T-helper 1 cell treated with Interleukin-12 subunit alpha and Interleukin-12 subunit beta and Interleukin-4 antibody, amounts not matched to agents 30 μg/mL and 1 μg/mL, for 36 hours (primary cell): ENCODE results near the gene LRRC4C.
"Not testable (repeated sequence)": the region's sequence is repeated elsewhere in the genome, so short reads cannot be mapped to it uniquely, and the experiment has no call there.

Experiments
- H3K27ac Mint-ChIP-seq: one replicate; pipeline ENCODE4 v1.8.0; 2021; ENCODE audit warnings: mild to moderate bottlenecking, mixed read lengths
- H3K27me3 Mint-ChIP-seq: one replicate; pipeline ENCODE4 v1.8.0; 2021; ENCODE audit warnings: low read depth, mixed read lengths
- H3K36me3 Mint-ChIP-seq: one replicate; pipeline ENCODE4 v1.8.0; 2021; ENCODE audit warnings: low read depth, mixed read lengths
- H3K4me1 Mint-ChIP-seq: one replicate; pipeline ENCODE4 v1.8.0; 2021; ENCODE audit warnings: low read depth, mixed read lengths
- H3K4me3 Mint-ChIP-seq: one replicate; pipeline ENCODE4 v1.8.0; 2021; ENCODE audit warnings: mild to moderate bottlenecking, moderate library complexity, mixed read lengths
- H3K9me3 Mint-ChIP-seq: one replicate; pipeline ENCODE4 v1.8.0; 2021; ENCODE audit warnings: mixed read lengths

Gene LRRC4C

DNA sequence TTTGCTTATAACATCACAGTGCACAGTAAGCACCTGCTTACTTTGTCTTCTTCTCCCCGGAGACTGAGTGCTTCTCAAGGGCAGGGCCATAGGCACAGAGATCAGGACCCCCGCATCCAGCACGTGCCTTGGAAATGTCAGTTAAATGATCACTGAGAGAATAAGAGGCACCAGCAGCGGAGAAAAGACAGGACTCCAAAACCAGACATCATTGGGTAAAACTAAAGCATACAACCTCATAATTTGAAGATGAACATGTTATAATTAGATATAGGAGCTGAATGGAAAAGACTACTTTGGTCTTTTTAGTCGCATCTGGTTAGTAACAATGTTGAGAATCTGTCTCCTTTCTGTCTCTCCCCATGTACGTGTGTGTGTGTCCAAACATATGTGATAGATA is 1279.9 kb downstream of the LRRC4C start:
- Mint-ChIP-seq H3K27ac (no peak overlapping the region), H3K9me3 (peaks cover 14% of the 10 kb centered on the region), H3K36me3 (no peaks in the 10 kb centered on the region), H3K27me3 (no peaks in the 10 kb centered on the region), H3K4me3 (no peak overlapping the region), H3K4me1 (no peaks in the 10 kb centered on the region)

DNA sequence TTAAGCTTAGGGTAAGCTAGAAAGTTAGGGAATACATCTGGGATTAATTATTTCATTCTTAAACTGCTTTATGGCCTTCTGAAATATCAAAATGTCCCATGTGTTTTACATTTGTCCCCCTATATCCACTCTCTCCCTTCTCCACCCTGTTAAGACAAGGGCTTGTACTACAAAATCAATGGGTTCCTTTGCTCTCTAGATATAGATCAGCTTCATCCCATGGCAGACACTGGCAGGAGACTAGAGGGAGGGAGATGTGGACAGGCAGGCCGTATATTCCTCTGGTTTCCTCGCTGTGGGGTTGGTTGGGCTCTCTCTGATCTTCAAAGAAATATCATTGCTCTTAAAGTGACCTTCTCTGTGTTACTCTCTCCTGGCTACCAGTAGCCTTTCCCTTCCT is 1281.0 kb downstream of the LRRC4C start:
- no peaks in the 10 kb centered on the region for H3K36me3 Mint-ChIP-seq
- H3K27ac Mint-ChIP-seq = no peak overlapping the region

DNA sequence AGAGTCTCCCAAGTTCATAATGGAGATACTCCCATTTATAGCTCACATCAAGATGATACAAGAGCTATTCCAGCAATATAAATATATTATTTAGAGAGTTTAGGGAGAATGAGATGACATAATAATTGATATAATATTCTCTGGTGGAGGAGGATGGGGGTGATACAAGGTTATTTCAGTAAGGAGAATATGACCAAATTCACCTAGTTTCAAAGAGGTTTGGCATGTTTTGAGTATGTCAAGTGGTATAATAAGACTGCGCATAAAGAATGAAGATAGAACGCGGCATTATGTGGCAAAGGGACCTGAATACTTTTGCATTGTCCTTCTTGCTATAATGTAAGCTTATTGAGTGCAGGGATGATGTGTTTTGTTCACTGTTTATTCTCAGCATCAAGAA is 1283.5 kb downstream of the LRRC4C start:
- H3K27ac Mint-ChIP-seq = no peak overlapping the region
- no peaks in the 10 kb centered on the region for H3K36me3 Mint-ChIP-seq
- H3K4me3 Mint-ChIP-seq = no peak overlapping the region
- H3K9me3 Mint-ChIP-seq = peaks cover 21% of the 10 kb centered on the region
- no peaks in the 10 kb centered on the region for H3K4me1 Mint-ChIP-seq
- no peaks in the 10 kb centered on the region for H3K27me3 Mint-ChIP-seq

More for the DNA sequence above, 1281.0 kb downstream of the LRRC4C start:
- Mint-ChIP-seq H3K27me3 (no peaks in the 10 kb centered on the region), H3K4me1 (no peaks in the 10 kb centered on the region), H3K4me3 (no peak overlapping the region), H3K9me3 (peaks cover 17% of the 10 kb centered on the region)

DNA sequence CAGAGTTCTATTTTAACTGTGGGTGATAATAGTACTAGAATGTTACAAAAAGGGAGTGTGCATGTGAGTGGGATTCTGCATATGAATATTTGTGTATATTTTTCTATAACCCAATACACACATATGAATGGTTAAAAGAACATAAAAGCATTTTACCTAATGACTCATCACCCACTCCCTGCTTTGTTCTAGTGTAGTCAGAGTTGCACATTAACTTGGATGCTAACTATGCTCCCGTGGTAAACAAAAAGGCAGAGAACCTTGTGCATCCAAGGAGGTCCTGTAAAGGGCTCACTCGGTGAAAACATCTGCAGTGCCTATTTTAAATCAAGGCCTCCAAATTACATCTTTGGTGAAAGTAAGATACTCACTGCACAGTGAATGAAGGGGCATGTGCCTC is 1289.4 kb downstream of the LRRC4C start:
- H3K4me3 Mint-ChIP-seq = no peak overlapping the region
- peaks cover 17% of the 10 kb centered on the region for H3K9me3 Mint-ChIP-seq
- H3K27me3 Mint-ChIP-seq = no peaks in the 10 kb centered on the region
- no peak overlapping the region for H3K27ac Mint-ChIP-seq
- H3K36me3 Mint-ChIP-seq = no peaks in the 10 kb centered on the region
- H3K4me1 Mint-ChIP-seq = no peaks in the 10 kb centered on the region

DNA sequence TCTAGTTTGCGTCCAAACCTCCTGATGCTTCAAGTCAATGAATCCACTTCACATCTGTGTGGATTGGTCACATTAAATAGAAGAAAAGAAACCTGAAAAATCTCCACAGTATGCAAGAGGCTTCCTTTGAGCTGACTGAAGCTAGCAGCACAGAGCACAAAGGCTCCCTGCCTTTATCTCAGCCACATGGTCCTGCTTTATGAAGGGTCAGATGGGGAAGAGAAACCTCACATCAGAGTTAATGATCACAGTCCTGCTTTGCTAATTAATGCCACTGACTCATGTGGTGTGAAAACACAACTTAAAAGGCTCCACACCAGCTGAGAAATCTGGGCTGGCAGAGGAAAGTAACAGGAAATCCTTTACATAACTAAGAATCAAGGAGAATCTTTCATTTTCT is 1291.0 kb downstream of the LRRC4C start:
- peaks cover 12% of the 10 kb centered on the region for H3K9me3 Mint-ChIP-seq
- no peak overlapping the region for H3K4me3 Mint-ChIP-seq
- no peaks in the 10 kb centered on the region for H3K36me3 Mint-ChIP-seq
- H3K4me1 Mint-ChIP-seq = no peaks in the 10 kb centered on the region
- H3K27ac Mint-ChIP-seq = no peak overlapping the region
- no peaks in the 10 kb centered on the region for H3K27me3 Mint-ChIP-seq

DNA sequence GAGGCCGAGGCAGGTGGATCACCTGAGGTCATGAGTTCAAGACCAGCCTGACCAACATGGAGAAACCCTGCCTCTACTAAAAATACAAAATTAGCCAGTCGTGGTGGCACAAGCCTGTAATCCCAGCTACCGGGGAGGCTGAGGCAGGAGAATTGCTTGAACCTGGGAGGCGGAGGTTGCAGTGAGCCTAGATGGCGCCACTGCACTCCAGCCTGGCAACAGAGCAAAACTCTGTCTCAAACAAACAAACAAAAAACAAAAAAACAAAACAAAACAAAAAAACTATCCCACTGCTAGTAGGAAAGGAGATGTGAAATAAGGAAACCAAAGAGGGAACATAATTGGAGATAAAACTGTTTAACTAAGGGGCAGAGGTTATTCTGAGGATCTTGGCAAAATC is 1291.6 kb downstream of the LRRC4C start:
- not testable (repeated sequence) for H3K27ac Mint-ChIP-seq, H3K4me1 Mint-ChIP-seq, H3K27me3 Mint-ChIP-seq, H3K36me3 Mint-ChIP-seq, H3K4me3 Mint-ChIP-seq
- H3K9me3 Mint-ChIP-seq = peaks cover 12% of the 10 kb centered on the region

DNA sequence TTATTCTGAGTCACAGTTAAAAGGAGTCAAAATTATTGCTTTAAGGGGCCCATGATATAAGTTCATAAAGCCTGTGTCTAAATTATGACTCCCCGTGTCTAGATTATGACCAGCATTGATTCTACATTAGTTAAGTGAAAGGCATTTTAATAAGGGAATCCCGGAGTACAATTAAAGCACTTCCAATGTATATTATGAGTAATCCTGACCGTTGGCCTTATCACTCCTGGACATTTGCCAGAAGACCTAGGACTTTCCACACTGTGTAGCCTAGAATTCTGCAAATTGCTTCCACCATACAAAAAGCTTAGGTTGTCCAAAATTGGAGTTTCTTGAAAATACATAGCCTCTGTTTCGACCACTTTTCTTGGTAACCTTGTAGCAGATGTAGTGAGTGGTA is 1292.6 kb downstream of the LRRC4C start:
- Mint-ChIP-seq H3K4me3 (no peak overlapping the region), H3K36me3 (no peaks in the 10 kb centered on the region), H3K4me1 (no peaks in the 10 kb centered on the region), H3K9me3 (peaks cover 7% of the 10 kb centered on the region), H3K27me3 (no peaks in the 10 kb centered on the region), H3K27ac (no peak overlapping the region)

DNA sequence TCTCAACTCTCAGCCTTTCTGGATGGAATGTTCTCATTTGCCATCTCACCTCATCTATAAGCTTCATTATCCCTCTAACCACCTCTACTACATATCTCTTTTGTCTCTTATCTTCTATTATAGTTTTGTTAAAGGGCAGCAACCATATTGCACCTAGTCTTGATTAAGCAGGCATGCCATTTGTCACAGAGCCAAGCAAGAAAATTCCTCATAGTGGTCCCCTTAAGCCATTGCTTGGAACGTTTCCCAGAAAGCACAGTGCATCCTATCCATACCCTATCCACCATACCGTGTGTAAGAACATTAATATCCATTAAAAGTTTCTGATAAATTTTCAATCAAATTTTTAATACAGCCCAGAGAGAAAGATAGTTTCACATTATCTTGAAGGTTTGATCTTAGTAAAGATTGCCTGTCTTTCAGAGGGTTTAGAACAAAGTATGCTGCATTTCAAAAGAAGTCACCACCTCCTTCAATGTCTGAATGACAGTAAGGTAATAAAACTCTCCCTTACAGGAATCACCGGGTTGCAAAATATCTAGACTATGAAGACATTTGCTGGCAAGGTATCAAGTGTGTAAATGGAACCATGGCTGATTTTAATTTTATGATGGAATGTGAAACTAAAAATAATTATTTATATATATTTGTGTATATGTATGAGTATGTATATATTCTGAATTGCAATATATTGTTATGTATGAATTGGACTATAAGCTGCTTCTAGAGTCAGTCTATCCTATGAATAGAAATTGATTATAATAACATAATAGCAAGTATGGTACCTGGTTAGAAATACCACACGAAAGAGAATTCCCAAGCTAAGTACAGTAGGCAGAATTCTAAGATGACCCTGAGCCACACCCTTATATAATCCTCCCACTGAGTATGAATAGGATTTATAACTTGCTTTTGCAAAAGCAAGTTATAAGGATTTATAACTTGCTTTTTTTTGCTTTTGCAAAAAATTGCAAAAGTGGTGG is 1296.3 kb downstream of the LRRC4C start:
- no peaks in the 10 kb centered on the region for H3K27me3 Mint-ChIP-seq
- H3K9me3 Mint-ChIP-seq = peaks cover 4% of the 10 kb centered on the region
- no peaks in the 10 kb centered on the region for H3K36me3 Mint-ChIP-seq
- H3K4me1 Mint-ChIP-seq = no peaks in the 10 kb centered on the region
- H3K4me3 Mint-ChIP-seq = no peak overlapping the region
- H3K27ac Mint-ChIP-seq = no peak overlapping the region

DNA sequence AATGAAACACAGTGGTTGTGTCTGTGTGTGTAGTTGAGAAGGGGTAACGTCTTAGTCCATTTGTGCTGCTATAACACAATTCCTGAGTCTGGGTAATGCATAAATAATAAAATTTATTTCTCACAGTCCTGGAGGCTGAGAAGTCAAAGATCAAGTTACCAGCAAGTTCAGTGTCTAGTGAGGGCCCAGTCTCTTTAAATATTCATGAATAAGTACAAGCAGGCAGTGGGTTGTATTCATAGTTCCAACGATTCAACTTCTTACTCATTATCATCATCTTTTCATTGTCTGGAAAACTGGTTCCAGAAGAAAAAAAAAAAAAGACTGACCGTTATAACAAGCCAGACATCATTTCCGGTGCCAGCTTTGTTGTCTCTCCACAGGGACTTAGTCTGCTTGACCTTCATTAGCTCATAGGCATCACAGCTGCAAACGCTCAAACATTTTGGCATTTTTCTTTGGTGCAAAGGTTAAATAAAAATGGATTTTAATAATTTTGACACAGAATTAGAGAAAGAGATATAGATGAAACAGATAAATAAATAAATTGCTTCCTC is 1297.5 kb downstream of the LRRC4C start:
- H3K36me3 Mint-ChIP-seq = no peaks in the 10 kb centered on the region
- H3K27ac Mint-ChIP-seq = no peak overlapping the region
- peaks cover 14% of the 10 kb centered on the region for H3K9me3 Mint-ChIP-seq
- H3K4me3 Mint-ChIP-seq = no peak overlapping the region
- no peaks in the 10 kb centered on the region for H3K27me3 Mint-ChIP-seq
- no peaks in the 10 kb centered on the region for H3K4me1 Mint-ChIP-seq

DNA sequence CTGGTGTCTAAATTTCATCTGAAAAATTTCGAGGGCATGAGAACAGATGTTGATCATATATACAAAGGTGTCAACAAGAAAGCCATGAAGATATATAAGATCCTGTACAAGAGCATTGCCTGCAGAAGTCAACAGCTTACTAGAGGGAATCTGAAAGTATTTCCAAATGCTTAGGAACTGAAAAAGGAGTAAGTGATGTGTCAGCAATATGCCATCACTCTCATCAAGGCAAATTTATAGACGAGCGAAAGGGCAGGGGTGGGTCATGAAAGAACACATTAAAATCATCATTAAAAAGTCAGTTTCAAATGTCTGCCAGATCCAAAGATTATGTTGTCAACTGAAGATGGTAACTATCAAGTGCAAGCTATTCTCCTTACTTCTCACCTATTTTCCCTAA is 1299.0 kb downstream of the LRRC4C start:
- no peaks in the 10 kb centered on the region for H3K4me1 Mint-ChIP-seq
- no peaks in the 10 kb centered on the region for H3K36me3 Mint-ChIP-seq
- H3K27ac Mint-ChIP-seq = no peak overlapping the region
- peaks cover 27% of the 10 kb centered on the region for H3K9me3 Mint-ChIP-seq
- H3K4me3 Mint-ChIP-seq = no peak overlapping the region
- no peaks in the 10 kb centered on the region for H3K27me3 Mint-ChIP-seq

DNA sequence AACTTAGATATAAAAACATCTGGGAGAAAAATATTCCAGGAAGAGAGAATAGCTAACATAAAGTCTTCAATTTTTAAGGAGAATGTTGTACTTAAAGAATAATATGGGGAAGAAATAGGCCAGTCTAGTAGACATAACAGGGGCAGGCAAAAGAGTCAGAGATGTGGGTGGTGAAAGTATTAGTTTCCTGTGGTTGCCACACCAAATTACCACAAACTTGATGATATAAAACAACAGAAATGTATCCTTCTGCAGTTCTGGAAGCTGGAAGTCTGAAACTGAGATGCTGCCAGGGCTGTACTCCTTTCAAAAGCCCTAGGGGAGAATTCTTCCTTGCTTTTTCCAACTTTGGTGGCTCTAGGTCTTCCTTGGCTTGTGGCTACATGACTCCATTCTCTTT is 1309.7 kb downstream of the LRRC4C start:
- H3K4me3 Mint-ChIP-seq = no peak overlapping the region
- H3K36me3 Mint-ChIP-seq = no peaks in the 10 kb centered on the region
- H3K27me3 Mint-ChIP-seq = no peaks in the 10 kb centered on the region
- H3K27ac Mint-ChIP-seq = no peak overlapping the region
- H3K4me1 Mint-ChIP-seq = no peaks in the 10 kb centered on the region
- peaks cover 26% of the 10 kb centered on the region for H3K9me3 Mint-ChIP-seq

DNA sequence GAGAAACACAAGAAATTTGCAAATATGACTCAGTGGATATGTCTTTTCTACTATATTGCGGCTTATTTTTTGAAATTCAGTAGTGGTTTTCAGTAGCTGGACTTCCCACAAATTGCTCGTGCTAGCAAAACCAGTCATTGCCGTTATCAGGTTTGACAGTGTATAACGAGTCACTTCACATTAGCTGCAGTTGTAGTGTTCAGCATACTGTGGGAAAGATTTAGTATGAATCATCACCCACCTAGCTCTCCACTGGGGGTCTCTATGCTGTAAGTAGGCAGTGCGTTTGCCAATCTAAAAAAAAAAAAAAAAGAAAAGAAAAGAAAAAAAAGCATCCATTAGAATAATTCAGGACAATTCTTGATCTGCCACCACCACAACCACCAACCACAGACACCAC is 1318.9 kb downstream of the LRRC4C start:
- Mint-ChIP-seq H3K4me3 (no peak overlapping the region), H3K36me3 (no peaks in the 10 kb centered on the region), H3K27me3 (no peaks in the 10 kb centered on the region), H3K27ac (no peak overlapping the region), H3K4me1 (no peaks in the 10 kb centered on the region), H3K9me3 (peaks cover 16% of the 10 kb centered on the region)

DNA sequence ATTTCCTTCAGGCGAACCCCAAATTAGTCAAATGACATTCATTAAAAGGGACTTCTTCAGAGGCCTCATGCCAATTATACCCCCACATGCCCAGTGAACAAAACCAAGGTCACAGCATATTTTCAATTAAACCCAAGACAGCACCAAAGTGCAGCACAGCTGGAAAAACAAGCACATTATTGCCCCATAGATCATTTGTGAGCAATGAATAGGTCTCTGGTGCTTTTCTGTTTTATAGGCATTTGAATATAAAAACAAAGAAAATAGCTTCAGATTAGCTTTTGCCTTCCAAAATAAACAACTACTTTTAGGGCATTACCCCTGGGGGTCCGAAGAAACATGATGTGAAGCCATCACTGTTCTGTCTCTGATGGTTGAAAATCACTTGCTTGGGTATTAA is 1319.9 kb downstream of the LRRC4C start:
- H3K4me3 Mint-ChIP-seq = no peak overlapping the region
- no peaks in the 10 kb centered on the region for H3K36me3 Mint-ChIP-seq
- peaks cover 16% of the 10 kb centered on the region for H3K9me3 Mint-ChIP-seq
- no peaks in the 10 kb centered on the region for H3K27me3 Mint-ChIP-seq
- H3K27ac Mint-ChIP-seq = no peak overlapping the region
- no peaks in the 10 kb centered on the region for H3K4me1 Mint-ChIP-seq

DNA sequence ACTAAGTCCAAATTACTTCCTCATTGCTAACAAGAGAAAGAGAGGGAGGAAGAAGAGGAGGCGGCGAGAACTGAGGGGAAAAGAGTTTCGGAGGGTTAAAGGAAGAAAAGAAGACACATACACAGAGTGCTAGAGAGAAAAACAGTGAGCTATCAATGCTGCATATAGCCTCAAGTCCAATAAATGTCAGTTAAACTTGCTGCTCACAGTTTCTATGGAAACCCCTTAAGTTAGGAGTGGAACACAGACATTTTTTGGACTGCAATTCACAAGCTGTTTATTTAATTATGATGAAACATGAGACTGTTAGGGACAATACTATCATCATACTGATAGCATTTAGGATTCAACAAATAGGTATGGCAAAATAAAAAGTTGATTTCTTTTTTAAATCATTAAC is 1320.4 kb downstream of the LRRC4C start:
- Mint-ChIP-seq H3K4me1 (no peaks in the 10 kb centered on the region), H3K36me3 (no peaks in the 10 kb centered on the region), H3K27me3 (no peaks in the 10 kb centered on the region), H3K4me3 (no peak overlapping the region), H3K9me3 (peaks cover 19% of the 10 kb centered on the region), H3K27ac (no peak overlapping the region)

DNA sequence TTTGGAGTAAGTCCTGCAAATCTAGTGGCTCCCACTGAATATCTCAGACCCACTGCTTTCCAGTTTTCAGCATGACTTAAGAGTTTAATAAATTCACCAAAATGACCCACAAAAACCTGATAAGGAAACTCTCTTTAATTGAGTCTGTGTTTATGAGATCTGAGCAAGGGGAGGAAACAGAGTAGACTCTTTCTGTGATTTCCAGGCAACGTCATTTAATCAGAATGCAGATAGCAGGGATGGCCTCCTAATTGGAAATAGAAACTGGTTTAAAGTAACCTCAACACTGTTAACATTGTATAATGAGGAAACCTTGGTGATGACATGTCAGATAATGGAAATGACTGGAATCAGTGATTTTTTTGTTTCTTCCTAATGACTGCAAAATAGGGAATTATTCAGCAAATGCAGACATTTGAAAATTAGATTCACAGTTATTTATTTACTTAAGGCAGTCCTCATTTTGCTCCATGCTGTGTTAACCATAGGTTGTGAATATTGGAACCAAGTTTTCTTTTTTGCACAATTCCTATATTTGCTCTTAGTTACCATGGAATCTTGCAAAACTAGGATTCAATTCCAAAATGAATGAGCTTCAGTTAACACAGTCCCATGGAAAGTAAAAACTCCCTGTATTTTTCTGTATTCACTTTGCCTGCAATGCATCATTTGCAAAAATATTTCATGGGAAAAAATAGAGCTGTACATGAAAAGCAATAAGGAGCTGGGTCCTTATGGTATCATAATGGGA is 1324.5 kb downstream of the LRRC4C start:
- Mint-ChIP-seq H3K9me3 (peaks cover 7% of the 10 kb centered on the region), H3K4me3 (no peak overlapping the region), H3K27me3 (no peaks in the 10 kb centered on the region), H3K36me3 (no peaks in the 10 kb centered on the region), H3K4me1 (no peaks in the 10 kb centered on the region), H3K27ac (no peak overlapping the region)
